ENCODE results near the gene LAMA2.

Gene LAMA2

DNA sequence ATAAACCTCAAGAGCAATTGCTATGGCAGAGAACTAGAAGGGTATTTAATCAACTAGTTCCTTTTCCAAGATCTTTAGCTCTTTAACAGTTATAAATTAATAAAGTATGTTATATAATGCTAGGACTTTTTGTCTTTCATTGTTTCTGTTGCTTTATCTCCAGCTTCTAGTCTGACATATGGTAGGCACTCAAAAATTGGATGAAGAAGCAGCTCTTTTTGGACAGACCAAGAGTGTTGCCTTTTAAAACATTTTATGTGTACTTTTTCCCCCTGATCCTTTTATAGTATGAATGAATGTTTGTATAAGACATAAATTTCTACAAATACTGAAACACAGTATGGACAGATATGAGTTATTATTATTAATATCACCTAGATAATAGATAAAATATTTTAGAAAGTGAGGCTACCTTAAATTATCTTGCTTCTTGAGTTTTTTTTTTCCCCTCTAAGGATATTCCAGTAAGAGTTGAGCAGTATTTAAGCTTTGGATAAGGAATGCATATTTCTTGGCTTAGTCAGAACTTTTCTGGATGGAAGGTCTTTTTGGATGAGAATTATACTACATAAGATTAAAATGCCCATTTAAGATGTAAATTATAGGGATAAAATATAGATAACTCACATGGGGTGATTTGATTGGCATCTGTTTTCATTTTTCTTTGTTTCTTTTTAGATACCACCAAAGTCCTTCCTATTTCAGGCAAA is 16.6 kb downstream of the LAMA2 start:
- no peak for DNase-seq (ENCODE audit: low read depth in 2 of 2)

DNA sequence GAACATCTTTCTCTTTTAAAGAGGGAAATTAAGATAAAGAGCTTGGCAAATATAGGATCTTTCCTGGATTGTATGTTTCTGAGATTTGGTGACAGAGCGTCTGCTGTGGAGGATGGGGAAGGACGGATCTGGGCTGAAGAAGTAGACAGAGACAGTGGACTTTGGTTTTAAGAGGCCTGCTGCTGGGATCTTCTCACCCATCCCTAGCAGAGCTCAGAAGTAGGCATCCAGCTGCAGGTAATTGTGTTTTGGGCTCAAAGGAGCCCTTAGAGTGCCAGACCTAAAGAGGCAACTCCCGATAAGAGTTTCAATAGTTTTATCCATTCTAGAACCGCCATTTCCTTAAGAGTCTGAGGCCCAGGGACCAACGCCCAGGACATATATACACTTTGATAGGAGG is 20.8 kb downstream of the LAMA2 start:
- DNase-seq (ENCODE audit: low read depth in 2 of 2), result no peak

DNA sequence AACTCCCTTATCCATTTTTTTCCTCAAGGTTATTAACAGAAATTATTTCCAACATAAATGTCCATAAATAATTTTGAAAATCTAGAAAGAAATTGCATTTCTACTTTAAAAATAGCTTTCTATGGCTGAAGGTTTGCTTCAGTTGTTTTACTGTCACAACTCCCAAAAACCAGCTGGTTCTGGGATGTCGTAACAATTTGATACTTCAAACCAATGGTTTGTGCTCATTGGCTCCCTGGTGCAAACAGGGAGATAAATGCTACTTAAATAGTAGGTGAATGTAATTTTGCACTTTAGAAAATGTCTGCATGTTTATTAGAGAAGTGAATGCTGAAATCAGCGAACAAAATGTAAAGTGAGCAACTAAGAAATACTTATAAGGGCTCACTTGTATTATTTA is 31.1 kb downstream of the LAMA2 start:
- DNase-seq (ENCODE audit: low read depth in 2 of 2), result no peak

DNA sequence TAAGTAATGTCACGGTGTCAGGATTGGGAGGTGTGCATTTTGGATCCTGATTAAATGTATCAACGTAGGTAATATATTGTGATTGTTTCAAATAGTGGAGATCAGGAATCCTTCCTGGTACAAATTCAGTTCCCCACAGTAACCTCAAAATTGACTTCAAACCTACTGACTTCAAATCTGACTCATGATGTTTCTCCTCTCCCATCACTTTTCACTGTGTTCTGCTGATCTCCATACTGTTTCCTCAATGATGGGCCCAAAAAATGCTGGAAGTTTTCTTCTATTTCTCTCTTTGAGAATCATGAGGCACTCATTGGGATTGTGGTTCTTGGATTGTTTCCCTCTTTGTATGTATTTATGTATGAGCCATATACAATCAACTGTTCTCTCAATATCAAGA is 35.9 kb downstream of the LAMA2 start:
- DNase-seq (ENCODE audit: low read depth in 2 of 2), result no peak

DNA sequence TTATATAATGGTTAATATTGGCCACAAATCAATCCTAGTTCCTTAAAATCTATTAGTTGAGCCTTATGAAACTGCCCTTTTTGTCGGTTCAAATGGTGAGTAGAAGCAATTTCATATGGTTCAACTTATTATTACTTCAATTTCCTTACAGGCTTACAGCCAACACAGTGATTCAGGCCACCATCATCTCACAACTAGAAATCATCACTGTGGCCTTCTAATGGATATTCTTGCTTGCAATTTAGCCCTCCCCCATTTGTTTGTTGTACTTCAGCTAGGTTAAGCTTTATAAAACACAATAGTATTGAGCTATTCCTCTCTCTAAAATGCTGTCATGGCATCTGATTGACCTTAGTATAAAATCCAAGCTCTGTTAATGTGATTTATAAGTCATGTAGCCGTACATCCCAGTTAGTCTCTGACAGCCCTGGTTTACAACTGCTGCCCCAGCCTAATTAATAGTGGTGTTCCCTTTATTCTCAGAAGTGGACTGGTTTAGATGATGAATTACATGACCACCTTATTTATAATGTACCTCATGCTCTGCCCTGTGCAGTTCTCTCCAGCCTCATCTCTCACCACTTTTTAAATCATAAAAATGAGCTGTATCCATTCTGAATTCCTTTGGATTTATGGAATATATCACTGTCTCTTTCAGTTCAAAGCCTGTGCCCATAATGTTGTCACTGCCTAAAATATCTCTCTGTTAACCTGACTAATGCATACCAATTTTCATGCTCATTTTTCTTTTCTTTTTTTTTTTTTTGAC is 36.7 kb downstream of the LAMA2 start:
- DNase-seq (ENCODE audit: low read depth in 2 of 2), result no peak

DNA sequence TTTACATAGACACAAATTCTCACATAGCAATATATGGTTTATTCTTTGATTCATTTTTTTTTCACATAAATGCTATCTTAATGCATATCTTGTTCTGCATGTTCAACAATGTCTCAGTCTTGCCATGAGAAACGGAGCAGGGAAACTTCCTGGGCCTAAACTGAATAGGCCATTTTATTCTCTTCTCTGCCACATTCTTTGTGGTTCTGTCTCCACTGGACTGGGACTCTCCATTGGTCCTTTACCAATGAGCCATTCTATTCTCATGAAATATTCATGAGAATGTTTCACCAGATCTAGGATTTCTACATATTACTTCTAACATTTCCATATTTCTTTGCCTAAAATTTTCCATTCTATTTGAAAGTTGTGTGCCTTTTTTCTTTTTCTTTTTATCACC is 42.8 kb downstream of the LAMA2 start:
- no peak for DNase-seq (ENCODE audit: low read depth in 2 of 2)

DNA sequence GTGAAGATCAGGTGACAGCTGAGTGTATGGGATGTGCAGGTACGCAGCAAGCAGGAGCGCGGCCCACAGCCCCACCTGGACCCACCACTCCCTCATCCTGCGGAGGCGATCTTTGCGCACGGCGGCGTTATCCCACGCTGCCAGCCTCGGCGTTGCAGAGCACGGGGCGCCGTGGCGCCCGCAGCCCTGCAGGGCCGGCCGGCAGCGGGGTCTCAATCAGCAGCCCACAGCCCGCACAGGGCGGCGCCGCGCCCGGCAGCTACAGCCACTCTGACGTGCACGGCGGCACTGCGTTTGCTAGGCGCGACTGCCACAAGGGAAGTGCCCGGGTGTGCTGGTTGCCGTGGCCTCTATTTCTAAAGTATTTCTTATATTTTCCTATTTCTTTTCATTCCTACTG is 46.9 kb downstream of the LAMA2 start:
- DNase-seq (ENCODE audit: low read depth in 2 of 2), result no peak

DNA sequence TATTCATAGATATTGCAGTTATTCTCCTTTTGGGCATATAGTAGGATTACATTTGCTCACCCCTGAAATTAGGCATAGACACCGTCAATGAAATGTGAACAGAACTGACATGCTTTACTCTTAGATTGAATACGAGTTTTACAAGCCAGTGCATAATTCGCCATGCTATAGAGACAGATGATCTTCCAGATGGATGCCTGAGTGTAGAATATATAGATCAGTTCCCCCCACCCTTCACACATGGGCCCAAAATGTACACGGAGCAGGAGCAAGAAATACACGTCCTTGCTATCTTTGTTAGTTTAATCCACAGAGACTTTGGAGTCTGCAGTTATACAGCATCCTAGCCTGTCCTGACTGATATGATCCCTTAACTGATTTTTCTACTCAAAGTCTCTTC is 47.4 kb downstream of the LAMA2 start:
- DNase-seq (ENCODE audit: low read depth in 2 of 2), result no peak

DNA sequence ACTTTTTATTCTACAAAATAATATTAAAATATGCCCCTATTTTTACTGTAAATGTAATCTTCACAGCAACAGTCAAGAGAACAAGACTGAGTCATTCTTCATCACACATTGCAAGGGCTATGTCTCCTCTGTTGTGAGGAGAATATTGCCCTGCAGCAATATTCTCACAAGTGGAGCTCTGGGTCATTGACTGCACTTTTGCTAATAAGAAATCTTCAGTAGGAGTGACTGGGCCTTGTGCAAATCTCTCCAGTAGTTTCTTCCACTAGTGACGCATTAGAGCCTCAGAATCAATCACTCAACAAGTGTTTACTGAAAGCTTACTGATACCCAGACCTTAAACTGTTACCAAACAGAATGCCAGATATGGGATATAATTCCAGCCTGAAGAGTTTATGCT is 49.1 kb downstream of the LAMA2 start:
- DNase-seq (ENCODE audit: low read depth in 2 of 2), result no peak

DNA sequence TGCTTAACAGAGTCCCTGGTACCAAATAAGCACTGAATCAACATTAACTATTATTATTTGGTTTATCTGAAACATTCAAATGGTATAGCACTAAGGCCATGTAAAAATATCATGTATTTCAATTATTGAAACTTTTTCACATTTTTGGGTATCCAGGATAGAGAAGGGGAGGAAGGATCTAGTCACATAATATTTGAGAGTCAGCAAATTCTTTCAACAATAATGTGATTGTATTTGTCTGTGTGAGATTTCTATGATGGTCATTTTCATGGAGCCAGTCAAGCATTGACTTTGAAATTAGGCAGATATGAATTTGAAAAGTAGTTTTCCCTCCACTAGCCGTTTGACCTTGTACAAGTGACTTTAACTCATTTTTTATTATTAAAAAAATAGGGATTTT is 67.9 kb downstream of the LAMA2 start:
- DNase-seq (ENCODE audit: low read depth in 2 of 2), result no peak

DNA sequence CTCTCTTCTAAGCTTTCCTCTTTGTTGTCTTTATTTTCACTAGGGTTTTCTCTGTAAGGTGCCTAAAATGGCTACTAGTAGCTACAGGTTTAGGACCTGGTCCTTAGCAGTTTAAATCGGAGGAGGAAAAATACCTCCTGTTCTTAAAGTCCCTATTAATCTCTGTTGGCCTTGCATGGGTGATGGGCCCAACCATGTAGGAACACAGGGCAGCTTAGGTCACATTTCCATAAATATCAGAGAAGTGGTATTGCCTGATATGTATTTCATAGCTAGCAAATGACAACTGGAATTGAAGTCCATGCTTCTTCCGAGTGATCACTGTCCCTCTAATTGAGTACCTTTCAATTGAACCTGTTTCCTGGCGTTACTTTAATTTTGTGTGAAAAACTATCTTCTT is 70.0 kb downstream of the LAMA2 start:
- DNase-seq (ENCODE audit: low read depth in 2 of 2), result no peak

DNA sequence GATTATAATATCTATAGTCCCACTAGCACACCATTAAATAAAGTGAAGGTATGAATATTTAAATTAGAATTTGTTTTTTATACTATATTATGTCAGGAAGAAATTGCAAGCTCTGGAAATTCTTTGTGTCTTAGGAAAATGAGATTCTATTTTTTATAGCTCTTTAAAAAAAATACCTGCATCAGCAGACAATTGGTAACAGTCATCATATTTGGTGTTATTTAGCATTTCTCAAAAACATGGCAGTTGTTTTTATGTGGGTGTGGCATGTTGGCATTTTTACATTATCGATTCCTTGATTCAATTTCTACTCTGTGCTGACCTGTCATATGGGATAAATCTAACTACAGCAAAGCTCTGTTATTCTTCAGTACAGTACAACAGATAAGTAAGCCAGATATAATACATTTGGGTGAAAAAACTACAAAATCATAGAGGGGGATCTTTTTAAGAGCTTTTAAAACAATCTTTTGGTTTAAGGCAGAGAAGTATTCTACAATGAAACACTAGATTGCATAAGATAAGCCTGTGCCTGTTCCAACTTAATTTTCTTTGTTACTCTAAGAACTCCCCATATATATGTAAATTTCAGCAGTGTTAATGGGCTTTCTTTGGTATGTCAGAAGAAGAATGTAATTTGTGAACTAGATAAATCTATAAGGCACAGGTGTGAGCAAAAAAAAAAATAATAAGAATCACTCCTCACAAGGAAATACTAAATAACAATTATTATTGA is 71.5 kb downstream of the LAMA2 start:
- DNase-seq (ENCODE audit: low read depth in 2 of 2), result no peak

DNA sequence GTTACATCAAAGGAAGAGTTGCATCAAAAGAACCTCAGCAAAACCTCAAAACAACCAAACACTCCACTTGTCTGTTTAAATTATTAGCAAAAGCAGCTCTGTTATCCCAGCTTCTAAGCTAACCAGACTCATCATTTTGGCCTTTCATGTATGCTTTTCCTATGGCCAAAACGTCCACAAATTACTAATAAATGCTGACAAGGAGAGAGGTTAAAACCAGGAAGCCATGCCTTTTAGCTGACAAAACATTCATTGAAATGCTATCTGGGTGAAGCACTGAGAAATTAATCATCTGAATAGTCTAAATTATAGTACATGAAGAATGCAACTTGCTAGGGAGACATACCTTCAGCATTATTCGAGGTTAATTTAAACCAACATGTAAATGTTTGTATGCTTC is 80.6 kb downstream of the LAMA2 start:
- DNase-seq (ENCODE audit: low read depth in 2 of 2), result no peak

DNA sequence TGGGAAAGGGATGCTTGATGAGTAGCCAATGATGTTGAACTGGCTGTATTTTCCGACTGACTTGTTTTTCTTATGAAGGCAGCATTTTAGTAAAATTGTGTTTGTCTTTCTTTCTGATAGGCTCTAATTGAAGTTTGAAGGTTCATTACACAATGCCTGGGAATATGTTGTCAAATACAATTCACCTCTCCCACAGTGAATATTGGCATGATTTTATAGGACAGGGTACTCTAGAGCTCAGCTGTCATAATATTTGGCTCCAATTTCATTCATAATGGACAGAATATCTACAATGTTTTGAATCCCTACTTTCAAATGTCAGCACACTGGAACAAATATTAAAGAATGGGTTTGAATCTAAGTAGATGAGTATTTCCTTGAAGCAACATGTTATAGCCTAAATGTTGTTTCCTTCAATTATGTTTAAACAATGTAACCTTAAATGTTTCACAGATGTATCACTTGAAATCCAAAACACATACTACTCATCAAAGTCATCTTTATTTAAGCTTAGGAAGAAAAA is 81.4 kb downstream of the LAMA2 start:
- no peak for DNase-seq (ENCODE audit: low read depth in 2 of 2)

DNA sequence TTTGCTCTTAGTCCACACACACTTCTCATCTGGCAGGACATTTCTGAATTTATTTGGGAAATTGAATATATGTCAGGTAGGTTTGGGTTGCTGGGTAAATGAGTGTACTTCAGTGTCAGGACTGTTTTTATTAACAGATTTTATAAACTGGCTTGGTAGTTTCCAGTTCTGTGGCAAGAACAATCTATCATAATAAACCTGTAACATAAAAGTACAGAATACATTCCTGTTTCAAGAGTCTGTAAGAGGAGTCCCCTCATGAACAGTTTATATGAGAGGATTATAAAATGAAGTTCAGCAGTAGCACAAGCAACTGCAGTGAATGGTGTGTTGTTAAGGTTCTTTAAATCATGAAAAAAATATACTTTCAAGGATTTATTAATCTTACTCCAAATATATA is 81.8 kb downstream of the LAMA2 start:
- no peak for DNase-seq (ENCODE audit: low read depth in 2 of 2)

DNA sequence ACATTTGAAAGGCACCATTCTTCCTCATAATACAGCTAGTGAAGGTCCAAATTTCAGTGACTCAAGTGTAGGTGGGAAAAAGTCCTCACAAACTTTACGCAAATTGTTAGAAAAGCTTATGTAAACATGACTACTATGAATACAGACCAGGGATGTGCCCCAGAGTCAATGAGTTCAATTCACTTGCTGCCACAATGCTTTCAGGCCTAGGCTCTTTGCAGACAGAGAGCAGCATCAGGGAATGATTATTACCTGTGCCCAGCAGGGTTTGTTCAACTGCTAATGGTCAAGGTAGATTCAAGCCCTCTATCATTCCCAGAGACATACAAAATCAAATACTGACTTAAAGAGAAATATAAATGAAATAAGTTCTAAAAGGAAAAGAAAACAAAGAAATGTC is 84.0 kb downstream of the LAMA2 start:
- DNase-seq (ENCODE audit: low read depth in 2 of 2), result no peak

DNA sequence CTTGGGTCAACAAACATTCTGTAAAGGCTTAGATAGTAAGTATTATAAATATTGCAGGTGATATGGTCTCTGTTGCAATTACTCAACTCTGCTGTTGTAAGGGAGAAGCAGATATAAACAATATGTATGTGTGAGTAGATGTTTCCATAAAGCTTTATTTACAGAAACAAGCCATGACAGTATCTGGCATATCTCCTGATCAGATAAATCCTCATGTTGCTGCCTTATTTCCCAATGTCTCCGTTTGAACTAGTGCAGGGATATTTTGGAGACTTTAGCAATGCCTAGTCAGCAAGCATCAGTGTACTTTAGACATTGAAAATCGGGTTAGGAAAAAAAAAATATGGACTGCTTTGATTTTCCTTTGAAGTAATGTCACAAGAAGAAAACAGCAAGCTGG is 96.1 kb downstream of the LAMA2 start:
- no peak for DNase-seq (ENCODE audit: low read depth in 2 of 2)

DNA sequence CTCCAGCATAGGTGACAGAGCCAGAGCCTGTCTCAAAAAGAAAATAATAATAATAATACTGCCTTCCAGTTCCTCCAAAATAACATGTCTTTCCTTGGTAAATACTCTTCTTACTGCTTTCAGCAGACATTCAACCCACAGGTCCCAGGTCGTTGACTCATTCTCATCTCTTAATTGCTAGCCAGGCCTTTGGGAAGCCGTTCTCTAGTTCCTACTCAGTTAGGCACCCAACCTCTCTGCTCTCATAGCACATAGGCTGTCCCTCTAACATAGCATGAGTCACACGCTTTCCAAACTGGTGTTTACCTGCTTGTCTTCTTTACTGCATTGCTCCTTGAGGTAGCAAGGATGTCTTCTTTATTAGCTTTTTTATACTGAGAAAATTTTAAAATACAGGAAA is 98.8 kb downstream of the LAMA2 start:
- DNase-seq (ENCODE audit: low read depth in 2 of 2), result no peak

DNA sequence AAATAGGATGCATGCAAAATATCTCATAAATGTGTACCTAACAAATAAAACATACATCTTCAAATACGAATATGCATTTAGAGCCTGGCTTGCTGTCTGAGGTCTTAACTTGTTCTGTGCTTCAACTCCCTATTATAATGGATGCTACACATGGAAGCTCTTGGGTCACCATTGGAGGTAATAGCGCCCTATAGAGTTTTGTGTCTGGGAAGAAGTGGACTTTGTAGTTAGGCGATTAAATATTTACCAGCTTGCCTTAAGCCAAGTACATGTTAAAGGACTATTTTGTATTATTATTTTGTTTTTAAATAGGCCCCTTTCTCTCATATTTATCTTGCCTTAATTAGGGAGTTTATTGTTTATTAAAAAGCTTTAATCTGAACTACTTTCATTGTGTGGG is 107.4 kb downstream of the LAMA2 start:
- no peak for DNase-seq (ENCODE audit: low read depth in 2 of 2)

DNA sequence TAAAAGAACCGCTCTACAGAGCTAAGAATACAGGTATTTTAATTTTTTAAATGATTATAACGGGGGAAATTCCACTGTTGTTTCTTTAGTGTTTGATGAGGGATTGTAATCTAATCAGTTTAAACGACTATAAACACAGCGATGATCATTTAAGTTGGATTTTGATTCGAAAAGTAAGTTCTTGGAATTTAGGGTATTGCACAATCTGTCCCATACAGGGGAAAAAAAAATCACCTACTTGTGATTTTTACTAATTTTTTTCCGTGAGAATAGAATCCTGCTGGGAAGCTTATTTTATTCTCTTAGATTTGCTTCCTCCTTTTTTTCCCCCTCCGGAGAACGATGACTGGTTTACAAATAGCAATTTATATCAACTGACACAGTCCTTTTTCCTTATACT is 108.0 kb downstream of the LAMA2 start:
- DNase-seq (ENCODE audit: low read depth in 2 of 2), result no peak

DNA sequence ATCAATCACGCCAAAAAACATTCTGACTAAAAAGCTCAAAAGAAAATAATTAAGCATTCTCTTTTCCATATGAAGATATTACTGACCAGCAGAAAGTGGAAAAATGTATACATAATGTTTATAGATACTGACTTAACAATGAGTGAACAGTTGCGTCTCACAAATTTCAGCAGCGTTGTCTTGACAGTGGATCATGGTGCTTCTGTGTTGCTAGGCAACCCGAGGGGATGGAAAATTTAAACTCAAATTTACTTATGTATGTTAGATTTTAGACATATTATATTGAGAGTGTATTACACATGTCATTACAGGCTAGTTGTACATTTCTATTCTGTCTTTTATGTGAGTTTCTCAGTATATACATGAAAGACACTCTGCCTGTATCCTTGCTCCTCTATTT is 110.2 kb downstream of the LAMA2 start:
- DNase-seq (ENCODE audit: low read depth in 2 of 2), result no peak

DNA sequence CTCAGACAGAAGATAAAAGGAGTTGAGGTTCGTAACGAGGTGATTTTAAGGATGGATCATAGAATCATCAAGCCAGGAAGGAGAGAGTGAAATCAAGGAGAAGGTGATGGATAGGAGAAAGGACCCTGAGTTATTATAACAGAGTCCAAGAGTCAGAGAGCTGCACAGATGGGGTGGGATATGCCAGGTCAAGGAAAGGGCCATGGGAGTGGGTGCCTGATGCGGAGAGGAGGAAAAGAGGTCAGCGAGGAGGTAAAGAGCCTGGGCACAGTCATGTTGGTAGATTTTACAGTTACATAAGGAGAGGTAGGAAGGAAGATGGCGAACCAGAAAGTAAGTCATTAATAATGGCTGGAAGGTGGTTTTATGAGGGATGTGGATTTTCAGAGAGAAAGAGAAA is 114.9 kb downstream of the LAMA2 start:
- no peak for DNase-seq (ENCODE audit: low read depth in 2 of 2)

Measured in stimulated activated CD4-positive, alpha-beta T cell treated with anti-CD3 and anti-CD28 coated beads, Interleukin-1b, Interleukin-23, amount 100 ng/mL, for 4 hours (primary cell).